ENCODE measurements around the gene TFR2. TPM values are rescaled to one million over a fixed set of nuclear protein-coding genes. Genes with fewer than 3 reads are reported as not detected.
A peak's percentile ranks its signal among the peaks of the same experiment; 100 is the strongest.

Gene TFR2
- total RNA-seq, 1 donor from 2014 or later = 0.35 TPM

DNA sequence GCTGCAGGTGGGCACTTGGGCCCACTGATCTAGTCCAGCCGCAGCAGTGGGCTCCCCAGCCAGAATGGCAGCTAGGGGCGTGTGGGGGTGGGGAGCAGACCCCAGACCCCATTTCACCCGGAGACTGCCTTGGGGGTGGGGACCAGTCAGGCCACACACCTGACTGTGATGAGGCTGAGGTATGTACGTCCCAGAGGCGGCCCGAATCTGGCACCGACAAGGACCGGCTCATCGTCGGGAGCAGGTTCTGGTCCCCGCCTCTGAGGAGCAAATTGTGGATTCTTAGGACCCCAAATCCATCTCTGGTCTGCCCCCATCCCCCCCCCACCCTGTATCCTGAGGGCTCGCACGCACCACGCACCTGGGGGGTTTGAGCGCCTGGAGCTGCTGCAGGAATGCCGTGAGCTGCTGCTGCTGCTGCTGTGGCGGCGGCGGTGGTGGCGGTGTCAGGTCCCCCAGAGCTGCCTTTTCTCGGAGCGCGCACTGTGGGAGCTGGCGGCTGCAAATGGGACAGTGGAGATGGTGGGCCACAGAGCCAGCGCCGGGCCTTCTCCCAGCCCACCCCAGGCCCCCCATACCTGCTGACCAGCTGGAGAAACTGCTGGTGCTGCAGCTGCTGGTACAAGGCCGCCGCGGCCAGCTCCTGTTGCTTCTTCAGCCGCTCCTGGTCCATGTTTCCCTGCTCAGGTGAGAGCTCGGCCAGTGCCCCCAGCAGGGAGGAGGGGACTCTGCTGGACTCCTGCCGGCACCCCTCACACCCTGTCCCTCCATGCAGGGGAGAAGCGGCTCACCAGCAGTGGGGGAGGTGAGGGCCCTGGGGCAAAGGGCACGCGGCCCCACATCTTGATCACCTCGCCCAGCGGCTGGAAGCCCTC is 42.5 kb upstream of the TFR2 start:
- Histone ChIP-seq H3K27me3 (ENCODE audit: low read depth) (no peaks in the 10 kb centered on the region), H3K27ac (no peak overlapping the region), H3K4me3 (no peak overlapping the region), H3K36me3 (peaks cover 100% of the 10 kb centered on the region), H3K4me1 (peaks cover 18% of the 10 kb centered on the region), H3K9me3 (no peaks in the 10 kb centered on the region)
- ATAC-seq = no peak
- intact Hi-C loops (cut with DNase I) = no loop called here
- TF ChIP-seq, protein P1, sequence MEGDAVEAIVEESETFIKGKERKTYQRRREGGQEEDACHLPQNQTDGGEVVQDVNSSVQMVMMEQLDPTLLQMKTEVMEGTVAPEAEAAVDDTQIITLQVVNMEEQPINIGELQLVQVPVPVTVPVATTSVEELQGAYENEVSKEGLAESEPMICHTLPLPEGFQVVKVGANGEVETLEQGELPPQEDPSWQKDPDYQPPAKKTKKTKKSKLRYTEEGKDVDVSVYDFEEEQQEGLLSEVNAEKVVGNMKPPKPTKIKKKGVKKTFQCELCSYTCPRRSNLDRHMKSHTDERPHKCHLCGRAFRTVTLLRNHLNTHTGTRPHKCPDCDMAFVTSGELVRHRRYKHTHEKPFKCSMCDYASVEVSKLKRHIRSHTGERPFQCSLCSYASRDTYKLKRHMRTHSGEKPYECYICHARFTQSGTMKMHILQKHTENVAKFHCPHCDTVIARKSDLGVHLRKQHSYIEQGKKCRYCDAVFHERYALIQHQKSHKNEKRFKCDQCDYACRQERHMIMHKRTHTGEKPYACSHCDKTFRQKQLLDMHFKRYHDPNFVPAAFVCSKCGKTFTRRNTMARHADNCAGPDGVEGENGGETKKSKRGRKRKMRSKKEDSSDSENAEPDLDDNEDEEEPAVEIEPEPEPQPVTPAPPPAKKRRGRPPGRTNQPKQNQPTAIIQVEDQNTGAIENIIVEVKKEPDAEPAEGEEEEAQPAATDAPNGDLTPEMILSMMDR (IDR thresholded peaks at IDR 0.05) = no peak
- DNase-seq = no peak

DNA sequence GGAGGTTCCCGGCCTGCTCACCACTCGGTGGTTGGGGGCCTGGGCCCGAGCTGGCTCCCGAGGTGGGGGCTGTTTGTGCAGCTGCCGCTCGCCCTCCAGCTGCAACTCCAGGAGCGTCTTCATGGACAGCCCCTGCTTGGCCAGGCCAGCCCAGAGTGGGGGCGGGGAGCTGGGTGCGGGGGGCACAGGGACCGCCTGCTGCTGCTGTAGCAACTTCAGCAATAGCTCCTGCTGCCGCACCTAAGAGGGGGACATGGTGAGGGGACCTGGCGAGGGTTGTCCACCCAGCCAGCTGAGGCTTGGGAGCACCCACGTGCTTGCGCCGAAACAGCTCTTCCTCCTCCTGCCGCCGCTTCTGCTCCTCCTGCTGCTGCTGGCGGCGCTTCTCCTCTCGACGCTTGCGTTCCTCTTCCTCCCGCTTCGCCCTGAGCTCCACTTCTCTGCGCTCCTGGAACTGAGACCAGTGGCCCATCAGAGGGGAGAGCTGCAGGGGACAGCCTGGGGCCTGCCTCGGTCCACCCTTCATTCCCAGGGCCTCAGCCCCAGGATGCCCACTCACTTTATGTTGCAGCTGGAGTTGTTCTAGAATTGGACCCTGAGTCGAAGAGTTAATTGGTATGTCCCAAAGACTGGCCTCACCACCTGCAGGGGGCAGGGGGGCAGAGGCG is 41.8 kb upstream of the TFR2 start:
- no peak overlapping the region for H3K27ac ChIP-seq
- ATAC-seq = no peak
- H3K36me3 ChIP-seq = peaks cover 100% of the 10 kb centered on the region

DNA sequence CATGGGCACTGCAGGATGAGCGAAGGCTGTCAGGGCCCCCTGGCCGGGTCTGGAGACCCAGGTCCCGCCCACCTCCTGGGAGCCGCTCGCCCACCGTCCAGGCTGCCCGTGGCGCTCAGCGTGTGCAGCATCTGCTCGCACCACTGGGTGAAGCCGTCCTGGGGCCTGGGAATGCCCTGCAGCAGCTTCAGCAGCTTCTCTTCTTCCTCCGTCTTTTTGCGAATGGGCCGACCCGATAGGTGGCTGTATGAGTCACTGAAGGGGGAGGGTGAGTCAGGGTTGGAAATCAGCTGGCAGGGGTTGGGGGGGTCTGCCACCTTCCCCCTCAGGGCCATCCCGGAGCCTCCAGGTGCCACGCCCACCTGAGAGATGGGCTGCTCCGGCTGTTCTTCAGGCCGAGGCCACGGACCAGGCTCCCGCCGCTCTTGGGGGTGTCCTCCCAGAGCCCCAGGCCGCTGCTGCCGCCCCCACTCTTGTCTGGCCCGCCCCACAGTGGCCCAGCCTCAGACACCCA is 40.9 kb upstream of the TFR2 start:
- DNase-seq (no peak), ATAC-seq (no peak)
- H3K36me3 ChIP-seq = peaks cover 100% of the 10 kb centered on the region
- no peaks in the 10 kb centered on the region for H3K27me3 ChIP-seq (ENCODE audit: low read depth)
- intact Hi-C loops (cut with DNase I) = no loop called here
- H3K4me3 ChIP-seq = no peak overlapping the region
- peaks cover 24% of the 10 kb centered on the region for H3K4me1 ChIP-seq
- TF ChIP-seq, protein P1 (IDR thresholded peaks at IDR 0.05) = no peak
- H3K27ac ChIP-seq = no peak overlapping the region
- H3K9me3 ChIP-seq = no peaks in the 10 kb centered on the region

More for the DNA sequence above, 41.8 kb upstream of the TFR2 start:
- no peaks in the 10 kb centered on the region for H3K27me3 ChIP-seq (ENCODE audit: low read depth)
- TF ChIP-seq, protein P1 (IDR thresholded peaks at IDR 0.05) = no peak
- peaks cover 24% of the 10 kb centered on the region for H3K4me1 ChIP-seq
- H3K4me3 ChIP-seq = no peak overlapping the region
- DNase-seq = peak; percentile 46
- no peaks in the 10 kb centered on the region for H3K9me3 ChIP-seq
- intact Hi-C loops (cut with DNase I) = no loop called here

DNA sequence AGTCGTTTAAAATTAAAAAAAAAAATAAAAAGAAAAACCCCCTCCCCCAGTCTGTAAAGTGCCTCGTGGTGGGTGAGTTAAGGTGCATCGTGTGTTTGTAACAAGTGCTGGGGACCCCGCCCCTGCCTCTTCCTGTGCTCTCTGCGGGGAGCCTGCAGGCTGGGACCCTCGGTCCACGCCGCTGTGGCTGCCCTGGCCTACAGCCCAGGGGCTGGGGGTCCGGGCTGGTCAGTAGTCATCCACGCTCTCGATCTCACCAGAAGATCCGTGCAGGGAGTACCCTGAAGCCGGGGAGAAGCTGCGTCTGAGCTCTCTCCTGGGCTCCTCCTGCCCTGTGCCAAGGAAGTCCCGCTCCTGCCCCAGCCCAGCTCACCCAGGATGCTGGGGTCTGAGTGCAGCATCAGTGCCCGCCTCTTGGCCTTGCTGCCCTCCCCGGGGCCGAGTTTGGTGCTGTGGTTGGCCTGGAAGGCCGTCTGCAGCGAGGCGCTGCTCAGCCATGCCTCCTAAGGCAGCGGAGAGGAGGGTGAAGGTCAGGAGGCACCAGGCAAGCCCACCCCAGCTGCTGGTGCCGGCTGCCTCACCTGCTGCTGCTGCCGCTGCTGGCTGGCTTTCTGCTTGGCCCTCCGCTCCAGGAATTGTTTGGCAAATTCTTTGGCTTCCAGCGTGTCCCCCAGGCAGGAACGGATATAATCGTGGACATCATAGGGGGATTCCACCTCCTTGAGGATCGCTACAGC is 40.3 kb upstream of the TFR2 start:
- no peaks in the 10 kb centered on the region for H3K27me3 ChIP-seq (ENCODE audit: low read depth)
- DNase-seq = no peak
- intact Hi-C loops (cut with DNase I) = no loop called here
- ATAC-seq = no peak
- peaks cover 25% of the 10 kb centered on the region for H3K4me1 ChIP-seq
- peaks cover 100% of the 10 kb centered on the region for H3K36me3 ChIP-seq
- TF ChIP-seq, protein P1 (IDR thresholded peaks at IDR 0.05) = no peak
- H3K4me3 ChIP-seq = no peak overlapping the region
- H3K9me3 ChIP-seq = no peaks in the 10 kb centered on the region
- no peak overlapping the region for H3K27ac ChIP-seq

DNA sequence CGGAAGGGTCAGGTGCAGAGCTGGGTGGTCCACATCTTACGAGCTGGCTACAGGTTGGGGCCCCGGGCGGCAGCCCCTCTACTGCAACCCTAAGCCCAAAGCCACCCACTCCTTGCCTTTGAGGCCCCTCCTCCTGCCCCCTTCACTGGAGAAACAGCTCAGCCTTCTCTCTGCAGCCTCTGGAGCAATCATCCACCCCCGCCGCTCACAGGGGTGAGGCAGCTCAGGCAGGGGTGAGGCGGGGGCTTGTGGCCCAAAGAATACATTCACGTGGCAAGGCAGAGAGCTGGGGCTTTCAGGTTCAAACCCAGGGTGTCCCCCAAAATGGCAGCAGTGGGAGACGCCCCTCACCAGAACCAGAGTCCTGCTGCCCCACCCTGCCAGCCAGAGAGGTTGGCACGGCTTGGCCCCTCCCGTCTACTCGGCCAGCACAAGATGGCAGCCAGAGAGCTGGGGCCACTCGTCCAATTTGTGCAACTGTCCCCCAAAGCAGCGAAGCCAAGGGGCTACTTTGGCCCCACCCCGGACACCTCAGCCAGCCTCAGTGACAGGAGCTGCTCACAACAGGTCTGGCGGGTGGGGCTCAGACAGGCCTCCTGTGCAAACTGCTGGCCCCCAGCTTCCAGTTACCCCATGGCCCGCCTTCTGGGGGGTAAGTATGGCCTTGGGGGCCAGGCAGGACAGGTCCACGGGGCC is 39.4 kb upstream of the TFR2 start:
- H3K27ac ChIP-seq = no peak overlapping the region

More for the DNA sequence above, 39.4 kb upstream of the TFR2 start:
- Histone ChIP-seq H3K36me3 (peaks cover 95% of the 10 kb centered on the region), H3K4me3 (no peak overlapping the region), H3K27me3 (ENCODE audit: low read depth) (no peaks in the 10 kb centered on the region), H3K4me1 (peaks cover 34% of the 10 kb centered on the region), H3K9me3 (no peaks in the 10 kb centered on the region)
- intact Hi-C loops (cut with DNase I) = no loop called here
- DNase-seq (peak; percentile 46), ATAC-seq (no peak)
- TF ChIP-seq, protein P1 (IDR thresholded peaks at IDR 0.05) = no peak

Data from lower lobe of right lung (tissue), 2 donors.